Suprapubic skin (tissue), 4 donors: ENCODE measurements around the gene VWC2L. TPM values are rescaled to one million over a fixed set of nuclear protein-coding genes. Genes with fewer than 3 reads are reported as not detected.

Experiments
- DNase-seq, 2 donors: peaks; one replicate each; pipeline ENCODE4 v3.0.0-alpha.2; 2019; ENCODE audit warnings: low spot score in 2 of 2
- H3K27ac ChIP-seq: fragments of 200-600 bp; sonication (generic); one replicate; pipeline ENCODE4 v1.5.1; 2019
- H3K27me3 ChIP-seq: fragments of 200-600 bp; sonication (generic); one replicate; pipeline ENCODE4 v1.5.1; 2019
- H3K36me3 ChIP-seq: fragments of 200-600 bp; sonication (generic); one replicate; pipeline ENCODE4 v1.5.1; 2019
- H3K4me1 ChIP-seq: fragments of 200-600 bp; sonication (generic); one replicate; pipeline ENCODE4 v1.5.1; 2019
- H3K4me3 ChIP-seq: fragments of 200-600 bp; sonication (generic); one replicate; pipeline ENCODE4 v1.5.1; 2019; ENCODE audit warnings: mild to moderate bottlenecking
- H3K9me3 ChIP-seq: fragments of 200-600 bp; sonication (generic); one replicate; pipeline ENCODE4 v1.5.1; 2019
- CTCF ChIP-seq, 2 donors: fragments of 200-600 bp in 1 of 2; fragments of 450-650 bp in 1 of 2; sonication (generic) in 1 of 2; IDR thresholded peaks; one replicate each; pipeline ENCODE4 v1.5.1; 2016 to 2019; ENCODE audit warnings: antibody characterized with exemption in 2 of 2, mild to moderate bottlenecking in 1 of 2, moderate library complexity in 1 of 2
- EP300 ChIP-seq: sonication (generic); formaldehyde crosslinking; IDR thresholded peaks from one replicate; pipeline ENCODE4 v1.6.1; 2017; ENCODE audit warnings: antibody characterized with exemption
- POLR2A ChIP-seq, 2 donors: fragments of 450-650 bp; IDR thresholded peaks; one replicate each; pipeline ENCODE4 v1.6.1; 2017; ENCODE audit warnings: antibody characterized with exemption in 2 of 2, mild to moderate bottlenecking in 2 of 2, moderate library complexity in 2 of 2
- POLR2AphosphoS5 ChIP-seq, 3 donors: sonication (generic); formaldehyde crosslinking; IDR thresholded peaks; one replicate each; pipeline ENCODE4 v1.6.1; 2017; ENCODE audit warnings: antibody characterized with exemption in 3 of 3
- WGBS: methylation state at CpG from one replicate; pipeline ENCODE4 v1.1.5; 2018; 5-methylcytosine and 5-hydroxymethylcytosine counted together
- total RNA-seq, 4 donors: library from RNA; depleted of rRNA; stranded (reverse); fragments of >200 nt; gene quantifications; one replicate each; pipeline ENCODE4 v1.1.0, GENCODE V29; 2016

VWC2L gene
- total RNA-seq, 4 donors from 2014 or later = not detected

- TF ChIP-seq POLR2A (IDR thresholded peaks at IDR 0.05) = no peak
- TF ChIP-seq EP300 = no peak
- TF ChIP-seq POLR2AphosphoS5 (IDR thresholded peaks at IDR 0.05) = no peak
- TF ChIP-seq CTCF (IDR thresholded peaks at IDR 0.05) = no peak
- H3K4me3 ChIP-seq = no peak overlapping the region
- H3K27ac ChIP-seq = no peak overlapping the region
- H3K27me3 ChIP-seq = no peaks in the 10 kb centered on the region
- WGBS = 81% methylated on average over 2 of the region's 2 CpGs
- no peaks in the 10 kb centered on the region for H3K4me1 ChIP-seq
- DNase-seq = no peak
- H3K9me3 ChIP-seq = no peaks in the 10 kb centered on the region
- no peaks in the 10 kb centered on the region for H3K36me3 ChIP-seq
These were observed 73.8 kb downstream of the VWC2L start for GRCh38 chr2:214484701-214485100.

GRCh38 chr2:214489181-214489580, 78.3 kb downstream of the VWC2L start:
- H3K4me1 ChIP-seq = no peaks in the 10 kb centered on the region
- DNase-seq = no peak
- 71% methylated on average over 2 of the region's 2 CpGs for WGBS
- no peak for TF ChIP-seq POLR2AphosphoS5 (IDR thresholded peaks at IDR 0.05)
- no peak for TF ChIP-seq CTCF (IDR thresholded peaks at IDR 0.05)
- TF ChIP-seq POLR2A (IDR thresholded peaks at IDR 0.05) = no peak
- no peak for TF ChIP-seq EP300
- no peaks in the 10 kb centered on the region for H3K9me3 ChIP-seq
- no peak overlapping the region for H3K4me3 ChIP-seq
- H3K27ac ChIP-seq = no peak overlapping the region
- no peaks in the 10 kb centered on the region for H3K36me3 ChIP-seq
- H3K27me3 ChIP-seq = no peaks in the 10 kb centered on the region

GRCh38 chr2:214489702-214490101, 78.8 kb downstream of the VWC2L start:
- Histone ChIP-seq H3K4me3 (no peak overlapping the region), H3K4me1 (no peaks in the 10 kb centered on the region), H3K27me3 (no peaks in the 10 kb centered on the region), H3K36me3 (no peaks in the 10 kb centered on the region), H3K27ac (no peak overlapping the region), H3K9me3 (no peaks in the 10 kb centered on the region)
- DNase-seq = no peak
- WGBS = 63% methylated on average over 2 of the region's 2 CpGs
- TF ChIP-seq POLR2AphosphoS5 (IDR thresholded peaks at IDR 0.05) (no peak), CTCF (IDR thresholded peaks at IDR 0.05) (no peak), EP300 (no peak), POLR2A (IDR thresholded peaks at IDR 0.05) (no peak)

DNA sequence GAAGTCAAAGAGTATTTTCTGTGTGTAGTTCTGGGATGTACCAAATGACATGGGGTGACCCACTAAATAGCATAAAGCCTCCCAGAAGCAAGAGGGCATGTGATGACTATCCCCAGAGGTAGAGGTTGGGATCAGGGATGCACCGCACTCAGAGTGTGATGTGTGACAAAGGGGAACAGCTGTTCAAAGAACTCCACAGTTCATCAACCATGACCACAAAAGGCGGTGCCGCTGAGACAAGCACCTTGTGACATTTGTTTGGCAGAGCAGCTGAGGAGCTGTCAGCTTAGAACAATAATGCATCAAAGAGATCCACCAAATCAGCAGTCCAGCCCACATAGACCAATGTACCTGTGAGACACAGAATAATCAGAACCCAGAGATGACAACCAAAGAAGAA, 81.3 kb downstream of the VWC2L start:
- TF ChIP-seq POLR2A (IDR thresholded peaks at IDR 0.05) = no peak
- TF ChIP-seq CTCF (IDR thresholded peaks at IDR 0.05) = no peak
- TF ChIP-seq POLR2AphosphoS5 (IDR thresholded peaks at IDR 0.05) = no peak
- no peak for TF ChIP-seq EP300
- DNase-seq = no peak
- Histone ChIP-seq H3K4me3 (no peak overlapping the region), H3K4me1 (no peaks in the 10 kb centered on the region), H3K9me3 (no peaks in the 10 kb centered on the region), H3K36me3 (no peaks in the 10 kb centered on the region), H3K27me3 (no peaks in the 10 kb centered on the region), H3K27ac (no peak overlapping the region)
- WGBS = 89% methylated on average over 3 of the region's 3 CpGs

DNA sequence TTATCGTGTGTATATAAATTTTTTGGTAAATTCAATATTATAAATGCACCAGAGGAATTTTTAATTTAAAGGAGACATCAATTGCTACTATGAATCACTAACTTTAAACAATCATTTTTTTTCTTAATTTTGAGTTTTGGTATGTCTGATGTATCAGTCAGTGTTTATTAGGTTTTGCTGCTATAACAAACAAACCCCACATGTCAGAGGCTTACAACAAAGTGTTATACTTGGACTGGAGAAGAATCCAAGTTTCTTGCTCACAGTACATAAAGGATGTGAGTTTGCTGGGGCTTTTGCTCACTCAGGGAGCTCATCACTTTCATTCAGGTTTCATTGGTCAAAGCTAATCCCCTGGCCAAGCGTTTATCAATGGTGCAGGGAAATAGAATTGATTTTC, 81.8 kb downstream of the VWC2L start:
- TF ChIP-seq EP300 (no peak), CTCF (IDR thresholded peaks at IDR 0.05) (no peak), POLR2AphosphoS5 (IDR thresholded peaks at IDR 0.05) (no peak), POLR2A (IDR thresholded peaks at IDR 0.05) (no peak)
- Histone ChIP-seq H3K27ac (no peak overlapping the region), H3K9me3 (no peaks in the 10 kb centered on the region), H3K27me3 (no peaks in the 10 kb centered on the region), H3K36me3 (no peaks in the 10 kb centered on the region), H3K4me1 (no peaks in the 10 kb centered on the region), H3K4me3 (no peak overlapping the region)
- no peak for DNase-seq
- 95% methylated on average over 2 of the region's 2 CpGs for WGBS
